Measurements from ENCODE around the gene LENG1. TPM values are rescaled to one million over a fixed set of nuclear protein-coding genes. Genes with fewer than 3 reads are reported as not detected.
"Not testable (repeated sequence)": the region's sequence is repeated elsewhere in the genome, so short reads cannot be mapped to it uniquely, and the experiment has no call there.

The LENG1 gene
- total and polyA plus RNA-seq, 5 experiments from 2014 or later, result 7.7 to 20.5 (median 13.9) TPM

DNA sequence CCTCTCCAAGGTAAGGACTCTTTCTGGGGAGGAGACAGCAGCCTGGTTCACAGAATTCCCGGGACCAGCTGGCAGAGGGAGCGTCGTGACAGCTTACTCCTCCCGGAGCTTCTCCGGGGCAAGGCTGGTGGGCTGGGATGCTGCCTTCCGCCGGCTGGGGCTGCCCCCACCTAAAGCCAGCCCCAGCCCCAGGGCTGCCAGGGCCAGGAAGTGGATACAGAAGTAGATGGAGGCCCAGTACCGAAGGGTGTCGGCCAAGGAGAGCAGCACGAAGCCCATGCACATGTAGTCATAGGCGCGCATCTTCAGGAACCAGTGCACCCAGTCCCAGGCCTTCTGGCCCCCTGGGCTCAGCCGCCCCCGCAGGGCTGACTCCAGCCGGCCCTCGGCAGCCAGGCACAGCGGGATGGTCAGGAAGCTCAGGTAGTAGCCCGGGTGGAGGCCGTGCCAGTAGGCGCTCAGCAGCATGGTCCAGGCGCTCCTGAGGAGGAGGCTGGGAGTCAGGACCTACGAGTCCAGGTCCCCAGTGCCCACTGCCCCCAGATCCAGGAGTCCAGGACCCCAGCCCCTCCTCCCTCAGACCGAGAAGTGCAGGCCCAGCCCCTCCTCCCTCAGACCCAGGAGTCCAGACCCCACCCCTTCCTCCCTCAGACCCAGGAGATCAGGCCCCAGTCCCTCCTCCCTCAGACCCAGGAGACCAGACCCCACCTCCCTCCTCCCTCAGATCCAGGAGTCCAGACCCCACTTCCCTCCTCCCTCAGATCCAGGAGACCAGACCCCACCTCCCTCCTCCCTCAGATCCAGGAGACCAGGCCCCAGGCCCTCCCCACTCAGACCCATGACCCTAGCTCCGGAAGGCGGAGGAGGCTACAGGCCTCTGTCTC is 14.7 kb upstream of the LENG1 start:
- H3K27ac Mint-ChIP-seq, result no peak overlapping the region
- DNase-seq (no peak), ATAC-seq (no peak)
- no peak overlapping the region for H3K4me3 Mint-ChIP-seq
- POLR2A ChIA-PET, result interaction anchor here (0.7 to 2.6 kb wide), 5 partner anchors 16 to 1146 kb away, joined by 3 to 9 read pairs (median 4); partner anchors contain the start of genes LENG1, MBOAT7, PRPF31 and TFPT
- no peaks in the 10 kb centered on the region for H3K9me3 Mint-ChIP-seq
- no peaks in the 10 kb centered on the region for H3K27me3 Mint-ChIP-seq
- H3K4me1 Mint-ChIP-seq, result peaks cover 0 to 9% (median 5%) of the 10 kb centered on the region in 4 donors
- H3K36me3 Mint-ChIP-seq, result peaks cover 0 to 15% (median 7%) of the 10 kb centered on the region in 3 donors

- H3K36me3 Mint-ChIP-seq, result peaks cover 0 to 14% (median 4%) of the 10 kb centered on the region in 3 donors
- no peak for DNase-seq
- POLR2A ChIA-PET, result interaction anchor here (1.0 to 2.6 kb wide), 4 partner anchors 15 to 57 kb away, joined by 3 to 9 read pairs (median 6); partner anchors contain the start of genes LENG1, MBOAT7, PRPF31 and TFPT
Measured at GRCh38 chr19:54173359-54173699, 13.8 kb upstream of the LENG1 start.

GRCh38 chr19:54172471-54173358 is 13.2 kb upstream of the LENG1 start, which contains the start of gene TMC4:
TSS of gene TMC4 (minus strand) at chr19:54173160. CDS start at chr19:54173117, 43 bp downstream.
- DNase-seq (no peak), ATAC-seq (peak in 1 of 2 donors; percentile 39)
- Mint-ChIP-seq H3K27ac (no peak within 1 kb of the TSS), H3K27me3 (no peaks in the 10 kb centered on the region), H3K4me3 (no peak within 1 kb of the TSS), H3K4me1 (peaks cover 2 to 16% (median 9%) of the 10 kb centered on the region in 4 donors), H3K9me3 (no peaks in the 10 kb centered on the region), H3K36me3 (peaks cover 0 to 9% (median 0%) of the 10 kb centered on the region in 3 donors)
- POLR2A ChIA-PET, result interaction anchor here (1.0 to 2.6 kb wide), 3 partner anchors 14 to 35 kb away, joined by 3 to 9 read pairs (median 8); partner anchors contain the start of genes LENG1 and MBOAT7

More at GRCh38 chr19:54173359-54173699, 13.8 kb upstream of the LENG1 start:
- no peaks in the 10 kb centered on the region for H3K27me3 Mint-ChIP-seq
- H3K4me1 Mint-ChIP-seq, result peaks cover 2 to 10% (median 6%) of the 10 kb centered on the region in 4 donors
- H3K27ac Mint-ChIP-seq, result no peak overlapping the region
- H3K9me3 Mint-ChIP-seq, result no peaks in the 10 kb centered on the region
- ATAC-seq, result no peak
- no peak overlapping the region for H3K4me3 Mint-ChIP-seq

- not testable (repeated sequence) for DNase-seq, H3K27me3 Mint-ChIP-seq, H3K36me3 Mint-ChIP-seq, H3K4me3 Mint-ChIP-seq, ATAC-seq, H3K9me3 Mint-ChIP-seq
- POLR2A ChIA-PET, result interaction anchor here (1.9 to 2.6 kb wide), 2 partner anchors 13 to 18 kb away, joined by 6 to 9 read pairs; partner anchors contain the start of genes LENG1 and MBOAT7
- Mint-ChIP-seq H3K4me1 (peaks cover 2 to 16% (median 9%) of the 10 kb centered on the region in 4 donors), H3K27ac (peak overlapping the region in 1 of 10 donors; percentile 79)
Measured at GRCh38 chr19:54171736-54172431, 12.4 kb upstream of the LENG1 start.

DNA sequence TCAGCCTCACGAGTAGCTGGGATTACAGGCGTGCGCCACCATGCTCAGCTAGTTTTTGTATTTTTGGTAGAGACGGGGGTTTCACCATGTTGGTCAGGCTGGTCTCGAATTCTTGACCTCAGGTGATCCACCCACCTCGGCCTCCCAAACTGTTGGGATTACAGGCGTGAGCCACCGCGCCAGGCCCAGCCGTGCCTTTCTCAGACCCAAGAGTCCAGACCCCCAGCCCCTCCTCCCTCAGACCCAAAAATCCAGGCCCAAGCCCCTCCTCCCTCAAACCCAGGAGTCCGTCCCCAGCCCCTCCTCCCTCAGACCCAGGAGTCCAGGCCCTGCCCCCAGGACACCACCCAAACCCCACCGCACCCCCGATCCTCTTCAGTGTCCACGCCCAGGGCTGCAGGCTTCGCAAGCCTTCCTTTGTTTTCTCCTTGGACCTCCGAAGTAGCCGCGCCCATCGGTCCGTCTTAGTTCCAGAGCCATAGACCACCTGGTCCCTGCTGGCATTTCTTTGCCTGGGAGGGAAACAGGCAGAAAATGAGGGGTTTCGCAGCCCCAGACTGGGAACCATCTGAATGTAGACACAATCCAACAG is 9.7 kb upstream of the LENG1 start:
- POLR2A ChIA-PET, result interaction anchor here (2.4 kb wide), 1 partner anchor 20 kb away, joined by 8 read pairs; the partner anchor contains the start of gene MBOAT7
- Mint-ChIP-seq H3K4me3 (peak overlapping the region in 1 of 10 donors; percentile 15), H3K36me3 (peaks cover 0 to under 1% (median 0%) of the 10 kb centered on the region in 3 donors), H3K27me3 (peaks cover 0 to 2% (median 0%) of the 10 kb centered on the region in 5 donors), H3K9me3 (no peaks in the 10 kb centered on the region), H3K27ac (no peak overlapping the region), H3K4me1 (peaks cover 4 to 25% (median 19%) of the 10 kb centered on the region in 4 donors)
- DNase-seq (no peak), ATAC-seq (no peak)

GRCh38 chr19:54168174-54168917 is 8.8 kb upstream of the LENG1 start:
- H3K9me3 Mint-ChIP-seq, result no peaks in the 10 kb centered on the region
- ATAC-seq, result peak; percentile 95 to 96
- H3K4me1 Mint-ChIP-seq, result peaks cover 5 to 30% (median 24%) of the 10 kb centered on the region in 4 donors
- no peak overlapping the region for H3K27ac Mint-ChIP-seq
- DNase-seq, result peak; percentile 76 to 93 (median 86)
- no peaks in the 10 kb centered on the region for H3K36me3 Mint-ChIP-seq
- H3K27me3 Mint-ChIP-seq, result peaks cover 0 to 3% (median 0%) of the 10 kb centered on the region in 5 donors
- H3K4me3 Mint-ChIP-seq, result peak overlapping the region in 2 of 10 donors; percentile 36 to 48
- POLR2A ChIA-PET, result interaction anchor here (0.7 to 1.5 kb wide), 3 partner anchors 9 to 33 kb away, joined by 4 read pairs; partner anchors contain the start of genes LENG1, MBOAT7 and RPS9

- peaks cover 16 to 51% (median 46%) of the 10 kb centered on the region in 4 donors for H3K4me1 Mint-ChIP-seq
- POLR2A ChIA-PET, result interaction anchor here (0.7 to 1.1 kb wide), 4 partner anchors 14 to 62 kb away, joined by 3 to 4 read pairs (median 4); no protein-coding TSS in a partner anchor
- peaks cover 0 to 3% (median 0%) of the 10 kb centered on the region in 5 donors for H3K27me3 Mint-ChIP-seq
- DNase-seq (no peak), ATAC-seq (no peak)
- H3K36me3 Mint-ChIP-seq, result no peaks in the 10 kb centered on the region
- H3K27ac Mint-ChIP-seq, result no peak overlapping the region
- H3K4me3 Mint-ChIP-seq, result peak overlapping the region in 3 of 10 donors; percentile 15 to 78 (median 70)
- H3K9me3 Mint-ChIP-seq, result no peaks in the 10 kb centered on the region
Measured at GRCh38 chr19:54165222-54165621, 5.7 kb upstream of the LENG1 start.

DNA sequence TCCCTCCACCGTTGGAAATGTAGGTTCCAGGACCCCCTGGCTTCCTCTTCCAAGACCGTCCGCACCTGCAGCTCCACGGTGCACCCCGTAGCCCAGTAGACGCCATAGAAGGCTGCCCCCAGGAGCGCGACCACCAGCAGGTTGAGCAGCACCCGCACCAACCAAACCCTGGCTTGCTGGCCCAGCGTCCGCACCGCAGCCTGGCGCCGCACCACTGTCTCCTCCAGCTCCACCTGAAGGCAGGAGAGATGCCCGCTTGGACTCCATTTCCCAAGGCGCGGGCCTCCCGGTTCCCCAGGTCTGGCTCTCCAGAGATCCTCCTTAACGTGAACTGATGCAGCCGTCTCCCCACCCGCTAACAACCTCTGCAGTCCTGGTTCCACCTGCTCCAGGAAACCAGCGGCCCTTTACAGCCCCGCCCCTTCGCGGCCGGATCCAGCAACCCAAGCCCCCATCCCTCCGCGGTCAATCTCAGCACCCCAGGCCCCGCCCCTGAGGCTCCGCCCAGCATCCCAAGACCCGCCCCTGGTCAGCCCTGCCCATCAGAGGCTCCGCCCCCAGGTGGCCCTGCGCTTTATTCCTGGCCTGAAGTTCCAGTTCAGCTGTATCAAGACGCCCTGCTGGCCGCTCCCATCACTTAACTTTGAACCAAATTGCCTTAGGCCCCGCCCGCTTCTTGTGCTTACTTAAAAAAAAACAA is 5.0 kb upstream of the LENG1 start:
- peak in 5 of 10 donors; percentile 30 to 38 (median 34) for DNase-seq
- Mint-ChIP-seq H3K27me3 (peaks cover 0 to 3% (median 0%) of the 10 kb centered on the region in 5 donors), H3K9me3 (no peaks in the 10 kb centered on the region), H3K4me1 (peaks cover 20 to 58% (median 52%) of the 10 kb centered on the region in 4 donors), H3K27ac (peak overlapping the region in 6 of 10 donors; percentile 6 to 85 (median 58)), H3K36me3 (peaks cover 0 to 1% (median 0%) of the 10 kb centered on the region in 3 donors), H3K4me3 (peak overlapping the region; percentile 31 to 84 (median 68))
- POLR2A ChIA-PET, result interaction anchor here (0.7 to 1.8 kb wide), 6 partner anchors 13 to 61 kb away, joined by 3 to 5 read pairs (median 4); partner anchors contain the start of genes CNOT3 and MBOAT7
- ATAC-seq, result no peak

DNA sequence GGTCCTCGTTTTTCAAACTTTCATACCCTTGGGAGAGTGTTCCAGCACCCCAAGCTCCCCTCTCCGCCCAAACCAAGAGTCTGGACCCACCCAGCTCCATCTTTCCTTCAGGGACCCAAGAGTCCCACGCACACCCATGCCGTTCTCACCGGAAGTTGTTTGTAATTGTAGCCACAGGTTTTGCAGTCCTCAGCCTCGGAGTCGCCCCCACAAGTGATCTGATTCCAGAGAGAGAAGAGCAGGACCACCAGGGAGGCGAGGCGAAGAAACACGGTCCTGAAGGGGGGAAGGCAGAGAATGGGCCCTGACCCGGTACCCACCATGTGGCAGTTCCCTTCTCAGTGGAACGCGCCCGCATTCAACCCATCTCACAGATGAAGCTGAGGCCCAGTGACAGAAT is 3.4 kb upstream of the LENG1 start:
- Mint-ChIP-seq H3K4me3 (peak overlapping the region; percentile 83 to 96 (median 90)), H3K36me3 (peaks cover 0 to 7% (median 2%) of the 10 kb centered on the region in 3 donors), H3K4me1 (peaks cover 24 to 64% (median 61%) of the 10 kb centered on the region in 4 donors), H3K9me3 (no peaks in the 10 kb centered on the region), H3K27ac (peak overlapping the region in 5 of 10 donors; percentile 4 to 99 (median 69)), H3K27me3 (peaks cover 0 to 3% (median 0%) of the 10 kb centered on the region in 5 donors)
- no peak for DNase-seq
- POLR2A ChIA-PET, result interaction anchor here (0.6 to 1.8 kb wide), 5 partner anchors 13 to 27 kb away, joined by 3 to 5 read pairs (median 4); partner anchors contain the start of genes CNOT3 and MBOAT7
- ATAC-seq, result no peak

Data from naive thymus-derived CD8-positive, alpha-beta T cell (primary cell).